OCI-LY3 (cell line): ENCODE measurements around the gene XXYLT1.

Source experiments
- CTCF ChIP-seq: fragments of 200-600, 300-600 bp; sonication (generic); IDR thresholded peaks from 2 replicates; pipeline ENCODE4 v1.5.1; 2014; ENCODE audit warnings: antibody characterized with exemption, low read length, low read depth
- EZH2phosphoT487 ChIP-seq: fragments of 200-600 bp; shearing (Covaris generic); IDR thresholded peaks from 2 replicates; pipeline ENCODE4 v1.6.1; 2018; ENCODE audit warnings: antibody characterized with exemption, mixed run types, low read depth

GRCh38 chr3:195210266-195210973, 60.5 kb downstream of the XXYLT1 start:
- no peak for TF ChIP-seq EZH2phosphoT487
- no peak for TF ChIP-seq CTCF
